GM19438 (cell line): Measurements from ENCODE around the gene CCDC68.
"Not testable (repeated sequence)": the region's sequence is repeated elsewhere in the genome, so short reads cannot be mapped to it uniquely, and the experiment has no call there.

Experiments used
- ATAC-seq: cut with Tn5 transposase; IDR thresholded peaks from one replicate; pipeline ENCODE4 v1.9.1; 2021; ENCODE audit warnings: low read depth; ENCODE audit not compliant: unreplicated experiment

CCDC68 gene

GRCh38 chr18:54878659-54879358 is 80.5 kb downstream of the CCDC68 start:
- no peak for ATAC-seq

- ATAC-seq = no peak
Observed at GRCh38 chr18:54878159-54878622, 81.1 kb downstream of the CCDC68 start.

GRCh38 chr18:54877076-54877475 is 82.2 kb downstream of the CCDC68 start:
- ATAC-seq = no peak

GRCh38 chr18:54875063-54875462 is 84.2 kb downstream of the CCDC68 start:
- ATAC-seq = no peak

GRCh38 chr18:54873884-54874255 is 85.4 kb downstream of the CCDC68 start:
- ATAC-seq = no peak

GRCh38 chr18:54872681-54873080 is 86.6 kb downstream of the CCDC68 start:
- ATAC-seq = no peak

- no peak for ATAC-seq
Observed at GRCh38 chr18:54871231-54871630, 88.0 kb downstream of the CCDC68 start.

- no peak for ATAC-seq
Observed at GRCh38 chr18:54867131-54867530, 92.1 kb downstream of the CCDC68 start.

- no peak for ATAC-seq
Observed at GRCh38 chr18:54860941-54861340, 98.3 kb downstream of the CCDC68 start.

- no peak for ATAC-seq
Observed at GRCh38 chr18:54859667-54860421, 99.4 kb downstream of the CCDC68 start.

- ATAC-seq = no peak
Observed at GRCh38 chr18:54857499-54857898, 101.8 kb downstream of the CCDC68 start.

- no peak for ATAC-seq
Observed at GRCh38 chr18:54856105-54856646, 103.1 kb downstream of the CCDC68 start.

- not testable (repeated sequence) for ATAC-seq
Observed at GRCh38 chr18:54855050-54855449, 104.2 kb downstream of the CCDC68 start.

GRCh38 chr18:54852780-54853675 is 106.2 kb downstream of the CCDC68 start:
- no peak for ATAC-seq
